ENCODE data around the gene TMEM234. TPM values are rescaled to one million over a fixed set of nuclear protein-coding genes. Genes with fewer than 3 reads are reported as not detected.

TMEM234 gene
- total and polyA plus RNA-seq, 2 of the 13 experiments (the other 11 are each of a cell fraction or from before 2014, with no cell fraction given) = 6.1 to 9.0 TPM

GRCh38 chr1:32179443-32180185 lies 42.5 kb downstream of the TMEM234 start, which contains the start of gene TXLNA (continued):
- TF ChIP-seq ARID5B (CRISPR knock-in tag; IDR thresholded peaks at IDR 0.05) (peak; percentile 35; the same call in 1 of the 2 replicates), RCOR2 (CRISPR knock-in tag; IDR thresholded peaks at IDR 0.05) (no peak), ZNF770 (CRISPR knock-in tag; IDR thresholded peaks at IDR 0.05) (0 out of 2 replicates have a peak, but pooled peaks have one; percentile 12), PRDM10 (CRISPR knock-in tag; IDR thresholded peaks at IDR 0.05; ENCODE audit: low read depth) (peak; percentile 82; the same call in 1 of the 2 replicates), ZBTB10 (CRISPR knock-in tag; IDR thresholded peaks at IDR 0.05; ENCODE audit: borderline replicate concordance) (peak; percentile 38), HNF1A (IDR thresholded peaks at IDR 0.05; ENCODE audit: low read depth) (no peak), HNF1A (CRISPR knock-in tag; IDR thresholded peaks at IDR 0.05; ENCODE audit: borderline replicate concordance) (peak; percentile 31; the same call in 1 of the 2 replicates)
